ENCODE results near the gene TPCN2.

TPCN2 gene

DNA sequence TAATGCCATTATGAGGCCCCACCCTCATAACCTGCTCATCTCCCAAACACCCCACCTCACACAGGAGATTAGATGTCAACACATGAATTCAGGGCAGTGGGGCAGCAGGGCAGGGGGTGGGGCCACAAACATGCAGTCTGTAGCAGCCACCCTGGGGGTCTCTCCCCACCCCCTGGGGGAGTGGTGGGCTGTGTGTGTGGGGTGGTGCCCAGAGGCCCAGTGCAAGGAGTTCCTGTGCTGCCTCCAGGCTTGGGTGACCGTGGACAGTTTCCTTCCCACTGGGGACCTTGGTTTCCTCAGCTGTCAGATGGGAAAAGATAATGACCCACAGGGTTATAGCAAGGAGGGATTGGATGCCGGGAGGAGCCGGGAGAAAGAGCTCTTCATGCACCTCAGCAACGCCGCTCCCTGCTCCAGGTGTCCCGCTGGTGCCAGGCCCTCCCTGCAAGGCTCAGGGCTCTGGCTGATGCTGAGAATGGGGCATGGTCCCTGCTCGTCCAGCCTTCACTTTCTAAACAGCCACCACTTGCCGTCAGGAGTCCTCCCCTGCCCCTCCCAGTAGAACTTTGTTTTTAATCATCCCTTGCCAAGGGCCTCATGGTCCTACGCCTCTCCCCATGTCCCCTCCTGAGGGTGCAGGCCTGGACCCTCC lies 33.7 kb upstream of the TPCN2 start:
- in situ Hi-C loops (cut with MboI; ENCODE audit: low pct_unique_long_range_greater_than_20kb, low sequenced_read_pairs, unreplicated experiment), result no loop called here
- TF ChIP-seq, protein P1, sequence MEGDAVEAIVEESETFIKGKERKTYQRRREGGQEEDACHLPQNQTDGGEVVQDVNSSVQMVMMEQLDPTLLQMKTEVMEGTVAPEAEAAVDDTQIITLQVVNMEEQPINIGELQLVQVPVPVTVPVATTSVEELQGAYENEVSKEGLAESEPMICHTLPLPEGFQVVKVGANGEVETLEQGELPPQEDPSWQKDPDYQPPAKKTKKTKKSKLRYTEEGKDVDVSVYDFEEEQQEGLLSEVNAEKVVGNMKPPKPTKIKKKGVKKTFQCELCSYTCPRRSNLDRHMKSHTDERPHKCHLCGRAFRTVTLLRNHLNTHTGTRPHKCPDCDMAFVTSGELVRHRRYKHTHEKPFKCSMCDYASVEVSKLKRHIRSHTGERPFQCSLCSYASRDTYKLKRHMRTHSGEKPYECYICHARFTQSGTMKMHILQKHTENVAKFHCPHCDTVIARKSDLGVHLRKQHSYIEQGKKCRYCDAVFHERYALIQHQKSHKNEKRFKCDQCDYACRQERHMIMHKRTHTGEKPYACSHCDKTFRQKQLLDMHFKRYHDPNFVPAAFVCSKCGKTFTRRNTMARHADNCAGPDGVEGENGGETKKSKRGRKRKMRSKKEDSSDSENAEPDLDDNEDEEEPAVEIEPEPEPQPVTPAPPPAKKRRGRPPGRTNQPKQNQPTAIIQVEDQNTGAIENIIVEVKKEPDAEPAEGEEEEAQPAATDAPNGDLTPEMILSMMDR (IDR thresholded peaks at IDR 0.05; ENCODE audit: extremely low read depth, insufficient read depth, missing control alignments), result no peak
- no peak for DNase-seq (ENCODE audit: low spot score)

DNA sequence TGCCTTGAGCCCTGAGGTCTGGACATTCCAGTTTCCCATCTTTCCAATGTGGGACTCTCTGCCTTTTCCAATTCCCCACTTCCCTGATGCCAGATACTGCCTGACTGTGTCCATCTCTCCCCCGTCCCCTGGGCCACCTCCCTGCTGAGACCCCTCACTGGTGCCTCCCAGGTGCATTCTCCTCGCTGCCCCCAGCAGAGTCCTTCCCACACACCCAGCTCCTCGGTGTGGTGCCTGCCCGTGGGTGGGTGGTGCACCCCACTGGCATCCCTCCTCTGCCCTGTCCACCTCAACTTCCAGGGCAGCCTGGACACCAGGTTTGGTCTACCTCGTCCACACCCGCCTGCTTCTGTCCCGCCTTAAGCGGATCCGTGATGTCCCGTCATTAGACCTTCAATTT lies 30.8 kb upstream of the TPCN2 start:
- in situ Hi-C loops (cut with MboI; ENCODE audit: low pct_unique_long_range_greater_than_20kb, low sequenced_read_pairs, unreplicated experiment), result no loop called here
- DNase-seq (ENCODE audit: low spot score), result no peak
- TF ChIP-seq, protein P1 (IDR thresholded peaks at IDR 0.05; ENCODE audit: extremely low read depth, insufficient read depth, missing control alignments), result no peak

DNA sequence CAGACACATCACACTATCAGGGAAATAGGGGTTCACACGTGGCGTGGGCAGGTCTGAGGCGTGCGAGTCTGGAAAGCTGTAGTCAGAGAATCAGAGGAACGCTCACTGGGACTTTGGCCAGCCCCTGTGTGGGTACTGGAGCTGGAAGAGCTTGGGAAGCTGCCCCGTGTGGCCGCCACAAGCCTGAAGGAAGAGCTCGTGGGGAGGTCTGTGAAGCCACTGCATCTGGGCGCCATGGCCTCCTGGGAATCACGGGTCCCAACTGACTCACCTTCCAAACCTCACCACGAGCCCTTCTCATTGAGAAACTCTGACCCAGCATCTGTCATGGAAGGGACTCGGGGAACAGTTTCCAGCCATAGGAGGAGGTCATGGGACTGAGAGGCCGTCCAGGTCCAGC lies 29.8 kb upstream of the TPCN2 start:
- TF ChIP-seq, protein P1 (IDR thresholded peaks at IDR 0.05; ENCODE audit: extremely low read depth, insufficient read depth, missing control alignments), result no peak
- no peak for DNase-seq (ENCODE audit: low spot score)
- in situ Hi-C loops (cut with MboI; ENCODE audit: low pct_unique_long_range_greater_than_20kb, low sequenced_read_pairs, unreplicated experiment), result no loop called here

DNA sequence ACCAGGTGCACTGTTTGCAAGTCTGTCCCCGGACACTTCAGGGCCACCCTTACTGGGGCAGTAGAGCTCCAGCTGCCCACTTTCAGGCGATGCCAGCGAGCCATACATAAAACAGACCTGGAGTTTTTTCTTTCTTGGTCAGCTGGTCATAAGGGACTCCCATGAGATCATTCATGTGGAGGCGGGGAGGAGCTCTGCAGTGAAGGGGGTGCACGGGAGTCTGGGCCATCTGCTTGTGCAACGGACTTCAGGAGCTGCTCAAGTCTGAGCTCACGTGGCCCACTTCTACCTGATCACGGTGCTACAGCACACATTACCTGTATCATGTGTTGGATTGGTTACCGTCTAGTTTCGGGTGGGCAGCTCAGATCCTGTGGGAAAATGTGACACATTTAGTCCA lies 26.5 kb upstream of the TPCN2 start:
- in situ Hi-C loops (cut with MboI; ENCODE audit: low pct_unique_long_range_greater_than_20kb, low sequenced_read_pairs, unreplicated experiment), result no loop called here
- DNase-seq (ENCODE audit: low spot score), result no peak
- TF ChIP-seq, protein P1 (IDR thresholded peaks at IDR 0.05; ENCODE audit: extremely low read depth, insufficient read depth, missing control alignments), result no peak

DNA sequence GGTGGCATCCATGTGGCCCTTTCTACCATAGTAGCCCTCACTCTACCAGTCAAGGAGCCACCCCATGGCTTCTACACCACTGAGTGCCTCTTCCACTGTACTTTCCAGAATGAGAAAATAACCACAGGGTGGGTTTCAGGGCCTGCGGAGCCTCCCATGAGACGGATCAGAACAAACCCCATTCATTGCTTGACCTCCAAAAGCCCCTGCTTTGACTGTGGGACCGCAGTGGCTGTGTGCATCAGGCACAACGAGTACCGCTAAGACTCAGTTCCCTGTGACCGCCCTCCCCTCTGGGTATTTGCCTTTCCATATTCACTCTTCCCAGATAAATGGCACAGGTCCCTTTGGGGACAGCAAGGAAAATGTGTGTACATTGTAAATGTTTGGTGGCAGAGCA lies 24.2 kb upstream of the TPCN2 start:
- in situ Hi-C loops (cut with MboI; ENCODE audit: low pct_unique_long_range_greater_than_20kb, low sequenced_read_pairs, unreplicated experiment), result no loop called here
- no peak for DNase-seq (ENCODE audit: low spot score)
- TF ChIP-seq, protein P1 (IDR thresholded peaks at IDR 0.05; ENCODE audit: extremely low read depth, insufficient read depth, missing control alignments), result no peak

DNA sequence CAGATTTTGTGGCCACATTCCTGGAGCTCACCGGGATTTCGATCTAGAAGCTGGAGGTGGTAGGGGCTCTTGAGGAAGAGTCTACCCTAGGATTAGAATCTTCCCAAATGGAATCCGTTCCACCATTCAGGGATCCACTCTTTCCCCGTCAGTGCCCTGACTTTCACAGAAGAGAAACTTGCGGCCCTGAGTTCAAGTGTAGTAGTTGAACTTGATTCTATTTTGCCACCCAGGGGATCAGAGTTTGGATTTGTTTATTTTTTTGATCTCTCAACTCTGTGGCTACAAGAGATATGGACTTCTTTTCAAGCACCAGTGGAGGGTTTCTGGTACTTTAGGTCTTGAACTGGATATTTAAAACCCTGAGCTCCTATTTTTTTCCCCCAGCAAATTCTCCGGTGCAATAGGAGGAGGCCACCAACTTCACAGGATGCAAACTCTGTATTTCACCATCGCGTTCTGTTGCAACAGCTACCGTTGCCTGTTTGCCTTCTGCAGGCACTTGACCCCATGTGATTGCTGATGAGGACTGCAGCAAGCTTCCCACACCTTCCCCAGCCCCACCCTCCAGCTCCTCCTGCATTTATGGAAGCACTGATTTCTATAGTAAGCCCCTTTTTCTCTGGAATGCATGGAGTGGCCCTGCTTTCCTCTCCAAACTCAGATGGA lies 20.9 kb upstream of the TPCN2 start:
- no peak for DNase-seq (ENCODE audit: low spot score)
- TF ChIP-seq, protein P1 (IDR thresholded peaks at IDR 0.05; ENCODE audit: extremely low read depth, insufficient read depth, missing control alignments), result no peak
- in situ Hi-C loops (cut with MboI; ENCODE audit: low pct_unique_long_range_greater_than_20kb, low sequenced_read_pairs, unreplicated experiment), result no loop called here

Measured in GM13977 (cell line).